ENCODE measurements around the gene CERK.

CERK gene

GRCh38 chr22:46764779-46765485, 26.9 kb upstream of the CERK start:
- H3K36me3 ChIP-seq (replicated peaks; ENCODE audit: insufficient read depth, low read length): no peaks in the 10 kb centered on the region
- H3K4me3 ChIP-seq (ENCODE audit: low read length): no peak overlapping the region
- no peaks in the 10 kb centered on the region for H3K27me3 ChIP-seq (replicated peaks; ENCODE audit: insufficient read depth, low read length)
- no peak overlapping the region for H2AFZ ChIP-seq (ENCODE audit: low read length)
- H3K4me2 ChIP-seq (ENCODE audit: low read depth, low read length): no peak overlapping the region
- no peaks in the 10 kb centered on the region for H3K9me2 ChIP-seq (replicated peaks; ENCODE audit: insufficient read depth, low read length)
- H3F3A ChIP-seq (ENCODE audit: insufficient read depth, low read length): no peaks in the 10 kb centered on the region
- 0 out of 2 replicates have a peak, but pooled peaks cover 3% of the 10 kb centered on the region for H4K20me1 ChIP-seq (ENCODE audit: insufficient read depth, low read length)
- peaks cover 80% of the 10 kb centered on the region for H3K79me2 ChIP-seq (ENCODE audit: low read length)
- TF ChIP-seq EZH2 (optimal IDR thresholded peaks at IDR 0.05; ENCODE audit: low read depth, low read length) (no peak), CTCF (IDR thresholded peaks at IDR 0.05; ENCODE audit: low read length) (no peak), EZH2phosphoT487 (IDR thresholded peaks at IDR 0.05; ENCODE audit: low read length) (no peak)
- H3K4me1 ChIP-seq (ENCODE audit: low read length): peaks cover 7% of the 10 kb centered on the region; the same call in 1 of the 2 replicates
- no peak overlapping the region for H3K9ac ChIP-seq (ENCODE audit: low read length)
- H3K27ac ChIP-seq (ENCODE audit: low read length): no peak overlapping the region
- no peak for DNase-seq
- no peaks in the 10 kb centered on the region for H3K9me3 ChIP-seq (replicated peaks; ENCODE audit: insufficient read depth, low read length)

GRCh38 chr22:46764140-46764680, 26.2 kb upstream of the CERK start:
- Histone ChIP-seq H3K79me2 (ENCODE audit: low read length) (peaks cover 73% of the 10 kb centered on the region), H3F3A (ENCODE audit: insufficient read depth, low read length) (no peaks in the 10 kb centered on the region; the same call in 1 of the 2 replicates), H3K9me2 (replicated peaks; ENCODE audit: insufficient read depth, low read length) (no peaks in the 10 kb centered on the region), H3K4me1 (ENCODE audit: low read length) (peaks cover 7% of the 10 kb centered on the region; the same call in 1 of the 2 replicates), H3K36me3 (replicated peaks; ENCODE audit: insufficient read depth, low read length) (no peaks in the 10 kb centered on the region), H4K20me1 (ENCODE audit: insufficient read depth, low read length) (0 out of 2 replicates have a peak, but pooled peaks cover 3% of the 10 kb centered on the region), H3K4me2 (ENCODE audit: low read depth, low read length) (no peak overlapping the region), H3K27ac (ENCODE audit: low read length) (no peak overlapping the region), H3K9me3 (replicated peaks; ENCODE audit: insufficient read depth, low read length) (no peaks in the 10 kb centered on the region), H2AFZ (ENCODE audit: low read length) (no peak overlapping the region), H3K4me3 (ENCODE audit: low read length) (no peak overlapping the region), H3K27me3 (replicated peaks; ENCODE audit: insufficient read depth, low read length) (no peaks in the 10 kb centered on the region), H3K9ac (ENCODE audit: low read length) (no peak overlapping the region)
- no peak for DNase-seq
- TF ChIP-seq EZH2phosphoT487 (IDR thresholded peaks at IDR 0.05; ENCODE audit: low read length): no peak

- Histone ChIP-seq H3K79me2 (ENCODE audit: low read length) (peaks cover 65% of the 10 kb centered on the region), H3K4me3 (ENCODE audit: low read length) (peak overlapping the region; percentile 98), H3K36me3 (replicated peaks; ENCODE audit: insufficient read depth, low read length) (no peaks in the 10 kb centered on the region), H3K9me2 (replicated peaks; ENCODE audit: insufficient read depth, low read length) (no peaks in the 10 kb centered on the region), H3K4me2 (ENCODE audit: low read depth, low read length) (peak overlapping the region; percentile 84), H4K20me1 (ENCODE audit: insufficient read depth, low read length) (0 out of 2 replicates have a peak, but pooled peaks cover 3% of the 10 kb centered on the region), H3K4me1 (ENCODE audit: low read length) (peaks cover 7% of the 10 kb centered on the region; the same call in 1 of the 2 replicates), H3K27ac (ENCODE audit: low read length) (peak overlapping the region; percentile 78), H3K9ac (ENCODE audit: low read length) (peak overlapping the region; percentile 97), H3K27me3 (replicated peaks; ENCODE audit: insufficient read depth, low read length) (no peaks in the 10 kb centered on the region), H3F3A (ENCODE audit: insufficient read depth, low read length) (no peaks in the 10 kb centered on the region; the same call in 1 of the 2 replicates), H3K9me3 (replicated peaks; ENCODE audit: insufficient read depth, low read length) (no peaks in the 10 kb centered on the region), H2AFZ (ENCODE audit: low read length) (peak overlapping the region; percentile 67)
- DNase-seq: peak; percentile 28
- TF ChIP-seq EZH2phosphoT487 (IDR thresholded peaks at IDR 0.05; ENCODE audit: low read length) (no peak), CTCF (IDR thresholded peaks at IDR 0.05; ENCODE audit: low read length) (no peak), EZH2 (optimal IDR thresholded peaks at IDR 0.05; ENCODE audit: low read depth, low read length) (no peak)
These were observed 25.1 kb upstream of the CERK start for GRCh38 chr22:46763051-46763705.
